HG02798 (cell line): ENCODE results near the gene PIK3C2G.

ENCODE experiments used
- ATAC-seq: cut with Tn5 transposase; IDR thresholded peaks from one replicate; pipeline ENCODE4 v1.9.1; 2021; ENCODE audit warnings: mild to moderate bottlenecking; ENCODE audit not compliant: unreplicated experiment, poor library complexity

PIK3C2G gene

DNA sequence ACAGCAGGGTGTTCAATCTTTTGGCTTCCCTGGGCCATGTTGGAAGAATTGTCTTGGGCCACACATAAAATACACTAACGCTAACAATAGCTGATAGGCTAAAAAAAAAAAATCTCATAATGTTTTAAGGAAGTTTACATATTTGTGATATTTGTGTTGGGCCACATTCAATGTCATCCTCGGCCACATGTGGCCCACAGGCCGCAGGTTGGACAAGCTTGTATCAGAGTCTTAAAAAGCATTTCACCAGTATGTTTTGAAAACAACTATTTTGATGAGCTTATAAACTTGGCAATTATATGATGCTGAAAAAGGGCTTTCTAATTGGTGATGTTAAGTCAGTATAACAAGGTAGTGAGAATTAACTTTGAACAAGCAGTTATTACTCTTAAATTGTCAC is 78.9 kb downstream of the PIK3C2G start:
- no peak for ATAC-seq

DNA sequence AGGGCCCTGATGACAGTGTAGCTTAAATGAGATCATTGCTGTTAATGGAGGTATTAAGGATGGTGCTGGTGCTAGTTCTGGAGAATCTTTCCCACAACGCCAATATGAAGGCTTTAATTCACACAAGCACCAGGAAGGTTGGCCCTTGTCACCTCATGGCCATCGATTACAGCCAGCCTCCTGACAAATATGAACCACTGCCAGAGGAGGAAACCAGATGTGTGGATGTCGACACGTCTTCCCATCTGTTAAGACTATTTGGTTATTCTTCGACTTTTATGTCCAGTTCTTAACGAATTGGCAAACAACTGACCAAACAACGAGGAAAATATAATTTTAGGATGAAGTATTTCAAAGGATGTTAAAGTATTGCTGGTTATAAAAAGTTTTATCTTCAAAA is 79.5 kb downstream of the PIK3C2G start:
- ATAC-seq: no peak

DNA sequence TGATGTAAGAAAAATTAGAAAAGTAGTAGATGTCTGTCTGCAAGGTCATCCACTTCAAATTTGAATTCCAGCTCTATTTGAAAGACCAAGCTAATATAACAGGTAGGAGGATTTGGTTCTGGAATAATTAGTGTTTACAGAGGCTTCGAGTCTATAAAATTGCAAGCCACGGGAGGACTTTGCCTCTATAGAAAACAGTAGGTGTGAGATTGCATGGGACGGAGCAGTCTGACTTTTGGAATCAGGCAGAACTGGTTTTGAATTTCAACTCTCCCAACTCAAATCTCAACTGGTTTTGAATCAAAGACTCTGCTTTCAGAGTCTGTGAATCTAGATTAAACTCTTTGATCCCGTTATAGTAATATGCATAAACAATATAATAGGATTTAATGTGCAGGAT is 82.4 kb downstream of the PIK3C2G start:
- ATAC-seq: no peak

DNA sequence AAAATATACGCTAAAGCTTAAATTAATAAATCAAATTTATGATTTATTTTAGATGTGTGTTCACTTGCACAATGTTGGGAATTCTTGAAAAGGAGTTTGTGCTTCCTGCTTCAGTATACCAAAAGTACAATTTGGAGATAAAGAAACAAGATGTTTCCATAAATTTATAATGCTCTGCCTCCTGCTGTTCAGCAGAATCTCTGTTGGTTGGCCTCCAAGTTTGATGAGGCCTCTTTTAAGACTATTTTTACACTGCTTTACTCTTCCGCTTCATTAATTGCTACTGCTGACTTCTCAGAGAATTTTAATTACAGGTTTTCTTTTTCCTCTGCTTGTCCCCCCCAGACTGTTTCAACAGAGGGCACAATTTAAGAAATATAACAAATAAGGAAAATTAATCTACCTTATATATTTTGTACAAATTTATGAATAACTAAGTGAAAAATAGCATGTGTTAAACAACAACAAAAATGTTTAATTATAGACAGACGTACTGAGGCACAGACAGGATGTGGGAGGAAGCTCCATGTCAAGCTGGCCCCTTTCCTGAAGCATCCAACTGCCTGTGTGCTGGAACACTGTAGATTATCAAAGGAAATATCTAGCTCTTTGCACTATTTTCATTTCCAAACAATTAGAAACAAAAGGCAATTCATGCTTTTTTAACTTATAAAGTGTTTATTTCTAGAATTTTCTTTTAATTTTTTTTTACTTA is 83.9 kb downstream of the PIK3C2G start:
- no peak for ATAC-seq

DNA sequence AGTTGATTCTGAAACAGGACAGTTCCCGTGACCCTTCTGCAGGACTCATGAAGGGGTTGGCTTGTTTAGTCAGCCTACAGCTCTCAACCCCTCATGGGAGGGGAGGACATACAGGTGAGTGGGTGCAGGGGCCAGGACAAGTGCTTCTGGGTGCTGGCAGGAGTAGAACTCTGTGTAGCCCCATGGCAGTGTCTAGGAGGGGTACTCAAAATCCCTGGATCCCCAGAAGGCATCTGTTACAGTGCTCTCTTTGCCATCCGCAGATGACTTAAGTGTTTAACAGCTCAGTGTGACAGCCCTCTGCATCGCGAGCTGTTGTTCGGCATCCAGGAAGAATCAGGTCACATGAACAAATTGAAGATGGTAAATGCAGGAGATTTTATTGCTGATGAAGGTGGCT is 91.0 kb downstream of the PIK3C2G start:
- ATAC-seq: no peak

DNA sequence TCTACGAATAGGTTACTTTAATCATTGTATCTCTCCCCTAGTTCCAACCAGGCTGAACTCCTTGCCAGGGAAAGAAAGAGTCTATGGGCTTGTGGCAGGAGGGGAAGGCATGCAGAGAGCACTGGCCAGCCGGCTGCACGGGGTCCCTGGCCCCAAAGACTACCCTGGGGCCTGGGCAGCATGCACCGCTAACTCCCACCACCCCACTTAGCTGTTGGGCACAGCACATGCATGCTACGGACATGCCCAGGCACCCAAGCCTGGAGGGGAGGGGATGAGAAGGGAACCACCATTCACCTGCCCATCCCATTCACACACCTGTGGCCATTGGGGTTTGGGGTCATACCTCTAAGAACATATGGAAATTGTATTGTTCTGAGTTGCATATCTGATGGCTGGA is 94.1 kb downstream of the PIK3C2G start:
- ATAC-seq: no peak

DNA sequence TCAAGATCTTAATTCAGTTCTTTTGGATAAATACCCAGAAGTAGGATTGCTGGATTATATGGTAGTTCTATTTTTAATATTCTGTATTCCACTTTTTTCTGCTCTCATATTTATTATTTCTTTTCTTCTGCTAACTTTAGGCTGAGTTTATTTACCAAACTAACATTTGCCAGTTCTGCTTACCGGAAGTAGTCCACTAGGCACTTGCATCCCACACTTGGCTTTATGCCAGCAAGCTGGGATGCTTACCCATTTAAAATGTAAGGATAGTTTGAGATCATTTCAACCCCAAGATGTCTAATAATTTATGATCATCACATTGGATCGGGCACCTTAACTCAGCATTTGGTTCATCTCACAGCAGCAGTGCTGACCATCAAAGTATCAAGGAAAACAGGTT is 96.8 kb downstream of the PIK3C2G start:
- no peak for ATAC-seq

DNA sequence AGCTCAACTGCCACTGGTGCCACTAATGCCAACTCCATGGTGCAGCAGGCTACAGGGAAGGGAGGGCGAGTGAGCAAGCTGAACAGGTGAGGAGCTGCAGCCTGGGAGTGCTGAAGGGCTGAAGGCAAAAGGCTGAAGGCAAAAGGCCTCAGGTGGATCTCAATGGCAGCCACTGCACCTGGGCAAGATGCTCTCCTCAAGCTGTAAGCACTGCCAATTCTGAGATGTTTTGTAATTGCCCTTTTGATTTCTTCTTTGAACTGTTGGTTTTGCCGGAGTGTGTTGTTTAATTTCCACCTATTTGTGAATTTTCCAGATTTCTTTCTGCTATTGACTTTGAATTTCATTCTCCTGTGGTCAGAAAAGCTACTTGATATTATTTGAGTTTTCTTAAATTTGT is 97.6 kb downstream of the PIK3C2G start:
- no peak for ATAC-seq

DNA sequence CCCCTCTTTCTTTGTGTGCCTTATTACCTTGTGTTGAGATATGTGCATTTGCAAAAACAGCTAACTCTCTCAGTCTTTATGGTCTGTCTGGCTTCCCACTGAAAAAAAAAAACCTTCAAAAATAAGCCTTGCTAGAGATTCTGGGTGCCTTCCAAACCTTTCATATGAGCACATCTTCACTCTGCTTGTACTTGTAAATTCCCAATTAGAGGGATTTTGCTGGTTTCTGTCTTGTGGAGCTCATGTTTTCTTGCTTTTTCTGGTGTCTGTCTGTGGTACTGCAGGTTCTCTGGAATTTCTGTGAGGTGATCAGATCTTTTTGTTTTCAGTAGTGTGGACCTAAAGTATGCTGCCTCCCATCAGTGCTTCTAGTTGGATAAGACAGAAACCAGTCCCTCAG is 100.1 kb downstream of the PIK3C2G start:
- no peak for ATAC-seq

DNA sequence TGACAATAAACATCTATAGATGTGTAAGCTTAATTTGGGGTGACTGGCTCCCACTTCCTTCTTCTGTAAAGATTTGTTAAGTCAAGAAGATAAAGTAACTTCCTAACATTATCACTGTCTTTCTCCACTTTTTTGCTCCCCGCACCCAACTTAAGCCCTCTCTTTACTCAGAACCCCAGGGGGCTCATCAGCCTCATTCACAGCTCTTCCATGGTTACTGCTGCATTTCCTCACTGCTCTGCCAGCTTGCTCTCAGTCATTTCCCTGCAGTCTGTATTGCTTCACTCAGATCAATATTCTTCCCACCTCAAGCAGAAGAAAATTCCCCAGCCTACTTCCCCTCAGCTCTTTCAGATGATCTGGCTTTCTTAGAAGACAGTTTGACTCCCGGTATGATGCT is 102.0 kb downstream of the PIK3C2G start:
- ATAC-seq: no peak

DNA sequence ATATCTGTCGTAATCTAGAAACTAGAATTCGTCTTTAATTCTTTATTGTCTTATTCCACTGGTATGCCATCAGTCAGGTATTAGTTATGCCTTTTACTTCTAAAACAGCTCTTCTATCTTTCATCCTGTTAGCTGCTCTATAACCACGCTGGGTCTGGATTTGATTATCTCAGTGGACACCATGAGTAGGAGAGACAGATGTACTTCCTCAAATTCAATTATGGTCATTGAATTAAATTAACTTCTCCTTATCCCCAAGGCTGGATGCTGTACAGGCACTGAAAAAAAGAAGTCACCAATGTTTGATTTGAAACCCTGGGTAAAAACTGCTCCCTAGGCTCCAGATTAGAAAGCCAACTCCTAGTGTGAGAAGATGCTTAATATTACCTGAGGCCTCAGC is 107.3 kb downstream of the PIK3C2G start:
- no peak for ATAC-seq

DNA sequence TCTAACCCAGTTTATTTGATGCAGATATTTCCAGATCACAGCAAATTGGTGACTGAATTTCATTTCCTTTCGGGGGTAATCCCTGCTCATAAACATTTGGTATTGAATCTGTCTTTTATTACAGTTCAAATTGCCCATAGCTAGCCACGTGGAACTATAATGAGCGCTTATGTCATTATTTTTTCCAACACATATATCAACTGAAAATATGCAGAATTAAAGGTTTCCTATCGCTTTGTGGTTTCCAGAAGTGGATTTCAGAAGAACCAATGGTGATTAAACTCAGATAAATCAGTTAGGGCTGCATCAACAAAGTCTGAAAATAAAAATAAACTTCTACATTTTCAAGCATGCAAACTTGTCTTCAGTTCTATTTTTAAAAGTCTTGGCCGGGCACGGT is 111.9 kb downstream of the PIK3C2G start:
- no peak for ATAC-seq

DNA sequence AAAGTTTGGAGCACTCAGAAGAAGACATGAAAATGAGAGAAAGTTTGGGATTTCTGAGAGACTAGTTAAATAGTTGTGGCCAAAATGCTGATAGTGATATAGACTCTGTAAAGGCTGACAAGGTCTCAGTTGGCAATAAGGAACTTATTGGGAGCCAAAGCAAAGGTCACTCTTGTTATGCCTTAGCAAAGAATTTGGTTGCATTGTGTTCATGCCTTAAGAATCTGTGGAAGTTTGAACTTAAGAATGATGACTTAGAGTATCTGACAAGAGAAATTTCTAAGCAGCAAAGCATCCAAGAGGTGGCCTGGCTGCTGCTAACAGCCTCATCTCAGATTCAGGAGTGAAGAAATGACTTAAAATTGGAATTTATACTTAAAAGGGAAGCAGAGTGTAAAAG is 113.8 kb downstream of the PIK3C2G start:
- no peak for ATAC-seq

DNA sequence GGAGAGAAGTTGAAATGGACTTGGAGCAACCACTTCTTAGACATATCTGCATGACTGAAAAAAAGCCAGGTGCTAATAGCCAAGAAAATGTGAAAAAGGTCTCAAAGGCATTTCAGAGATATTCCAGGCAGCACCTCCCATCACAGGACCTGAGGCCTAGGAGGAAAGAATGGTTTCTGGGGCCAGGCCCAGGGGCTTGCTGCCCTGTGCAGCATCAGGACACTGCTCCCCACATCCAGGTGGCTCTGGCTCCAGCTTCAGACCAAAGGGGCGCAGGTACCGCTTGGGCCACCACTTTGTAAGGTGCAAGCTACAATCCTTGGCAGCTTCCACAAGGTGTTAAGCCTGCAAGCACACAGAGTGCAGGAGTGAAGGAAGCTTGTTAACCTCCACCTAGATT is 114.3 kb downstream of the PIK3C2G start:
- ATAC-seq: no peak

DNA sequence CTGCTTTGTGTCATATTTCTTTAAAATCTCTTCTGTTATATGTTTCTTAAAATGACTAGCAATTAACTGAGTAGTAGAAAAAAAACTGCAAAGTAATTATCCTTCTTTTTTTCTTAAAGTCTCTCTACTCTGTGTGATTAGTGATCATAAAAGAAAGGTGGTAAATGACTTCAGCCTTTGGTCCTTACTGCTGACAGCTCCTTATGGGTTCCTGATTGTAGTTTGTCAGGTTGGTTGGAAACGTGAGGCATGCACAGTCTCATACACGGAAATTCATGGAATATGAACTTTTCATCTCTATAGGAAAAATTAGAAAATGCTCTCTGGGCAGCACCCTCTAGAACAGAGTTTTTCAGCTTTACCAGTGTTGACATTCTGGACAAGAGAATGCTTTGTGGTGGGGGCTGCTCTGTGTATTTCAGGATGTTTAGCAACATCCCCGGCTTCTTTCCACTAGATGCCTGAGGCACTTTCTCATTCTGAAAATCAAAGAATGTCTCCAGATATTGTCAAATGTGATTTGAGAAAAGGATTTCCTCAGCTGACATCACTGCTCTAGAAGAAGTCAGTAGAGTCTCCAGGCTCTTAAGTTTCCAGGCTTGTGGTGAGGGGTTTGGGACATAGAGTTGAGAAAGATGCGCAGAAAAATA is 121.0 kb downstream of the PIK3C2G start:
- ATAC-seq: no peak

DNA sequence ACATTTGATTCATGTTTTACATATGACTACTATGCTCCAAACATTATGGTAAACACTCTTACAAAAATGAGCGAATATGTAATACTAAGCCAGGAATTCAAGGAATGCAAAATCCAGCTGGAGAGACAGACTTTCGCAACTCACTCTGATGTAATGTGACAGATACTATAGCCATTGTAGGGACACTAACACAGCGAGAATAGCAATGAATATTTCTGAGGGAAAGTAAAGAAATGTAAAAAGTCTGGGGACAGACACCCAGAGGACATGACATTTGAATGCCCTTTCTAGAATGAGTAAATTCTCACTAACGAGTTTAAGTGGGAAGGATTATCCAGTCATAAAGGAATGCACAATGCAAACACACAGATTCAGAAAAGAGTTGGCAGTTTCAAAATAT is 121.9 kb downstream of the PIK3C2G start:
- ATAC-seq: no peak

DNA sequence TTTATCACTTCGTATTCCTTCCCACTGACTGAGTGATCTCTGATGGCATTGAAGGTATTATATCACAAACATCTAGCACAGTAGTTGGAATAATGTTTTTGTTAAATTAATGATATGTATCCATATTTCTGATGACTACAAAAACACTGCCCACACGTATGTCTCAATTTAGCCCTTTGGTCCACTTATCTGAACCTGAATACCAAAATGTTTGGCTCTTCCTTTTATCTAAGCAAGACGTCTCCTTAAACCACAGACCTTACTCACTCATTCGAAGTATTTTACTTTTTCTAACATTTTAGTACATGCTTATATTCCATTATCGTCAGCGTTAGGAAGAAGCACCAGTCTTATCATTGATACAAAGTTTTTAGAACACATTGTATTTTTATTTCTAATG is 126.4 kb downstream of the PIK3C2G start:
- no peak for ATAC-seq

DNA sequence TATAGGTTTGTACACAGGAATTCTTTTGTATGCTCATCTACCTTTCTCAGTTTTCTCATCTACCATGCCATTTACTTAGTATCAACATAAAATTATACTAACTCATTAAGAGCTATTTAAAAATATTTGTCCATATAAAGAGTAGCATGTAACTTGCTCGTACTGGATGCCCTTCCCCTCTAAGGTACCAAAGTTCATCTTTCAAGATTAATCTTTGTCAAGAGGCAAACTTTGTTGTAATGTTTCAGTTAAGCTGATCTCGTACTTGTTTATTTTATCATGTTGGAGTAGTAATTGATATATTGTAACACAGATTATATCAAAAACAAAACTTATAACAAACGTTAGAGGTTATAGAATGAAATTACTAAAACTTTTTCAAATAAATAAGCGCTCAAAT is 128.5 kb downstream of the PIK3C2G start:
- ATAC-seq: no peak

DNA sequence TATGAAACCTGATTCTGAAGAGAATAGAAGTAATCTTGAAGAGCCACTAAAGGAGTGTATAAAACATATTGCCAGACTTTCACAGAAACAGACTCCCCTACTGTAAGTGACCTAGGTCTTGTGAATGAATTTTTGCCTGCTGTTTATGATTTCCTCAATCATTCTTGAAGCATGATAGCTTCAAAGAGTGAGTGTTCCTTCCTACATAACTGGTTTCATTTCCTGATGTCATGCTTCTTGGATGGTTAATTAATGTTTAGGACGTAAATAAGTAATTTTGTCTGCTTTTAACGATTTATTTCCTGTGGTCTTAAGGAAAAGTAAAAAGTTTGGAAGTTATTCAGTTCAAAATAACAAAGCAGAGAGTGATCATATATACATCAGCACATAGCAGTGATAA is 129.8 kb downstream of the PIK3C2G start:
- ATAC-seq: no peak

DNA sequence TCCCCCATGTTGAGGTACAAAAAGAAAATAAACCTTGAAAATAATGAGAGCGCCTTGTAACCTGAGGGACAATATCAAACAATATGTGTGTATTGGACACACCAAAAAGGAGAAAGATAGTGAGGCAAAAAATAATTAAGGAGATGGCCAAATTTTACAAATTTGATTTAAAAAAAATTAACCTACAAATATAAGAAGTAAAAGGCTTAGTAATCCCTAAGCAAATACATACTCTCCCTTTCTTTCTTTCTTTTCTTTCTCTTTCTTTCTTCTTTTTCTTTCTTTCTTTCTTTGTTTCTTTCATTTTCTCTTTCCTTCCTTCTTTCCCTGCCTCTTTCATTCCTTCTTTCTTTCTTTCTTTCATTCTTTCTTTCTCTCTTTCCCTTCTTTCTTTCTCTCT is 133.4 kb downstream of the PIK3C2G start:
- ATAC-seq: no peak

DNA sequence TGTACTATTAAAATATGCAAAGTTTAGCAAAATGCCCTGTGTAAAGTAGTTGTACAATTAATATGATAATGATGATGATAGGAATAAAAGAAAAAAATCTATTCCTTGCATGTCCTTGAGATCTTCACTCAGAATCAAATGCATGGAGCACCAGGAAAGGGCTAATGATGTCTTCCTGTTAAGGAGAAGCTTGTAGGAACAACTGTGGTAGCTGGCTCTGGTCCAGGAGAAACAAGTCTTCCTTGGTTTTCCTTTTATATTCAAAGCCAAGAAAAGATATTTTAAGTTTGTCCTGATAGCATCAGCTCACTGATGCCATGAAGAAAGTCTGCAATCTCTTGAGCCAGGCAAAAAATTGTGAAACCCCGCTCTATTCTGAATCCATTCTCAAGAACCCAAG is 138.9 kb downstream of the PIK3C2G start:
- ATAC-seq: no peak

DNA sequence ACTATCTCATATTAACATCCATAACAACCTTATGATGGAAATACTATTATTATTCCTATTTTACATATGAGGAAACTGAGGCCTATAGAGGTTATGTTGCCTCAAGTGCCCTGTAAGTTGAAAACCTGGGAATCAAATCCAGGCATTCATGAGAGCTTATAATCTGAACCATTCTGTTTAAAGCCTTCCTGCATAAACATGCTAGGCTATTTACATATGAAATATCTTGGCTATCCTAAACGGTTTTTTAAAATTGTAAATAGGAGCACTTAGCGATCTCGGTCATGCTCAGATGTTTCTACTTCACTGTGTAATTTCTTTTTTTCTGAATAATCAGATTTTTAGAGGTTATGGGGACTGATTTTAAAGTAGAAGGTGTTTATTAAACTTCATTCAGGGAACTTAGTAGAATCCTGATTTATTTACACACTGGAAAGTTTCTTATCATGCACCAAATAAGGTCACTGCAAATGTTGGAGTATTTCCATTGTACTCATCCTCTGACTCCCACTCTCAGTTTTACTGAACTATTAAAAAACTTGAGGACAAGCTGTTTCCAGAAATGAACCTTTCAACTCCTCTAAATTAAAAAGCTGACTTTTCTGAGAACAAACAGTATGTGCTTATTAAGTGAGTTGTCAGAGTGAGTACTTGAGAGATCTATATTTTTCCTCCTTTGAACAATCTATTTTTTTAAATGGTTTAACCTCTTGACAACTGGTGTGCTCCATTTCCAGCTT is 141.7 kb downstream of the PIK3C2G start:
- ATAC-seq: no peak
